ENCODE results near the gene STK4. TPM values are rescaled to one million over a fixed set of nuclear protein-coding genes. Genes with fewer than 3 reads are reported as not detected.
A peak's percentile ranks its signal among the peaks of the same experiment; 100 is the strongest.

Gene STK4
- total and polyA plus RNA-seq, 2 experiments from 2014 or later, result 16.0 to 19.1 TPM

- peaks cover 39% of the 10 kb centered on the region for H3K36me3 ChIP-seq
Observed at GRCh38 chr20:44943828-44944227, 22.5 kb upstream of the STK4 start.

GRCh38 chr20:44945261-44945660 lies 21.1 kb upstream of the STK4 start:
- Histone ChIP-seq H3K4me3 (no peak overlapping the region), H3K9me3 (ENCODE audit: low read depth) (no peaks in the 10 kb centered on the region), H3K4me1 (ENCODE audit: low read depth) (no peaks in the 10 kb centered on the region), H3K27me3 (no peaks in the 10 kb centered on the region), H3K27ac (no peak overlapping the region), H3K36me3 (peaks cover 46% of the 10 kb centered on the region)
- no peak for DNase-seq (ENCODE audit: low read depth in 1 of 2, low spot score in 1 of 2)
- TF ChIP-seq CTCF (IDR thresholded peaks at IDR 0.05; ENCODE audit: low read depth, low read length), result no peak

More at GRCh38 chr20:44943828-44944227, 22.5 kb upstream of the STK4 start:
- H3K4me1 ChIP-seq (ENCODE audit: low read depth), result no peaks in the 10 kb centered on the region
- H3K27me3 ChIP-seq, result no peaks in the 10 kb centered on the region
- H3K9me3 ChIP-seq (ENCODE audit: low read depth), result no peaks in the 10 kb centered on the region
- TF ChIP-seq CTCF (IDR thresholded peaks at IDR 0.05; ENCODE audit: low read depth, low read length), result no peak
- peak overlapping the region; percentile 49 for H3K27ac ChIP-seq
- no peak for DNase-seq (ENCODE audit: low read depth in 1 of 2, low spot score in 1 of 2)
- H3K4me3 ChIP-seq, result no peak overlapping the region

- H3K27me3 ChIP-seq, result no peaks in the 10 kb centered on the region
- H3K27ac ChIP-seq, result no peak overlapping the region
- no peak for DNase-seq (ENCODE audit: low read depth in 1 of 2, low spot score in 1 of 2)
- no peak for TF ChIP-seq CTCF (IDR thresholded peaks at IDR 0.05; ENCODE audit: low read depth, low read length)
- no peaks in the 10 kb centered on the region for H3K9me3 ChIP-seq (ENCODE audit: low read depth)
- H3K36me3 ChIP-seq, result peaks cover 57% of the 10 kb centered on the region
- no peak overlapping the region for H3K4me3 ChIP-seq
- H3K4me1 ChIP-seq (ENCODE audit: low read depth), result no peaks in the 10 kb centered on the region
Observed at GRCh38 chr20:44946271-44946852, 19.9 kb upstream of the STK4 start.

GRCh38 chr20:44948107-44948506 lies 18.2 kb upstream of the STK4 start:
- Histone ChIP-seq H3K27ac (no peak overlapping the region), H3K27me3 (no peaks in the 10 kb centered on the region), H3K9me3 (ENCODE audit: low read depth) (no peaks in the 10 kb centered on the region), H3K36me3 (peaks cover 64% of the 10 kb centered on the region), H3K4me1 (ENCODE audit: low read depth) (no peaks in the 10 kb centered on the region), H3K4me3 (no peak overlapping the region)
- TF ChIP-seq CTCF (IDR thresholded peaks at IDR 0.05; ENCODE audit: low read depth, low read length), result no peak
- DNase-seq (ENCODE audit: low read depth in 1 of 2, low spot score in 1 of 2), result no peak

GRCh38 chr20:44948513-44948912 lies 17.8 kb upstream of the STK4 start:
- Histone ChIP-seq H3K36me3 (peaks cover 67% of the 10 kb centered on the region), H3K27ac (no peak overlapping the region), H3K4me1 (ENCODE audit: low read depth) (no peaks in the 10 kb centered on the region), H3K4me3 (no peak overlapping the region), H3K27me3 (no peaks in the 10 kb centered on the region), H3K9me3 (ENCODE audit: low read depth) (no peaks in the 10 kb centered on the region)
- no peak for TF ChIP-seq CTCF (IDR thresholded peaks at IDR 0.05; ENCODE audit: low read depth, low read length)
- DNase-seq (ENCODE audit: low read depth in 1 of 2, low spot score in 1 of 2), result no peak

Data from cardiac muscle cell (in vitro differentiated cells and primary cell).